Stomach (tissue), 9 donors: ENCODE measurements around the gene SLMAP. TPM values are rescaled to one million over a fixed set of nuclear protein-coding genes. Genes with fewer than 3 reads are reported as not detected.

ENCODE experiments used
- DNase-seq, 2 donors: peaks; one replicate each; pipeline versions ENCODE4 v3.0.0 to v3.0.0-alpha.2; 2013 to 2019
- H3K27ac ChIP-seq, 5 donors: fragments of 200-600 bp in 4 of 5; sonication (generic) in 4 of 5; one replicate each; pipeline ENCODE4 v1.5.1; 2013 to 2019; ENCODE audit warnings: mild to moderate bottlenecking in 1 of 5, moderate library complexity in 1 of 5
- H3K27me3 ChIP-seq, 3 donors: fragments of 200-600 bp; sonication (generic); one replicate each; pipeline ENCODE4 v1.5.1; 2017 to 2019; ENCODE audit warnings: mixed run types in 1 of 3
- H3K36me3 ChIP-seq, 4 donors: fragments of 200-600 bp; sonication (generic); 1 replicate in 3 of 4; 2 replicates in 1 of 4; pipeline ENCODE4 v1.5.1; 2016 to 2019
- H3K4me1 ChIP-seq, 4 donors: fragments of 200-600 bp; sonication (generic); one replicate each; pipeline ENCODE4 v1.5.1; 2016 to 2019
- H3K4me3 ChIP-seq, 4 donors: fragments of 200-600 bp; sonication (generic) in 3 of 4; one replicate each; pipeline ENCODE4 v1.5.1; 2016 to 2019; ENCODE audit warnings: mild to moderate bottlenecking in 1 of 4
- H3K9me3 ChIP-seq, 4 donors: fragments of 200-600 bp; sonication (generic); one replicate each; pipeline ENCODE4 v1.5.1; 2016 to 2019
- EP300 ChIP-seq: sonication (generic); formaldehyde crosslinking; IDR thresholded peaks from one replicate; pipeline ENCODE4 v1.6.1; 2017; ENCODE audit warnings: antibody characterized with exemption
- POLR2A ChIP-seq, 4 donors: fragments of 450-650 bp; IDR thresholded peaks; one replicate each; pipeline ENCODE4 v1.6.1; 2016; ENCODE audit warnings: antibody characterized with exemption in 4 of 4, control low read depth in 2 of 4, mild to moderate bottlenecking in 1 of 4, moderate library complexity in 1 of 4
- POLR2AphosphoS5 ChIP-seq, 3 donors: sonication (generic); formaldehyde crosslinking; IDR thresholded peaks; one replicate each; pipeline ENCODE4 v1.6.1; 2016; ENCODE audit warnings: antibody characterized with exemption in 3 of 3
- WGBS, 5 donors: extraction: QIAGEN DNeasy Blood & Tissue Kit in 3 of 5; methylation state at CpG; one replicate each; pipeline versions ENCODE4 v1.1.5 to v1.1.7; 2013 to 2018; 5-methylcytosine and 5-hydroxymethylcytosine counted together
- intact Hi-C: fragments of 100-400 bp; cut with DNase I; formaldehyde crosslinking; loops from one replicate; pipeline ENCODE4 v1.15.1; 2023; ENCODE audit warnings: low total_unique reads
- polyA plus RNA-seq, 3 donors: library from polyadenylated mRNA; stranded (reverse); fragments of 200-250 nt; gene quantifications; one replicate each; pipeline ENCODE4 v1.2.3, GENCODE V29; 2013
- total RNA-seq, 5 donors: library from RNA; depleted of rRNA; stranded (reverse); fragments of >200 nt; gene quantifications; one replicate each; pipeline versions ENCODE4 v1.1.0 to v1.2.3, GENCODE V29; 2014 to 2016
- TF ChIP-seq, protein P1 (sequence below), 7 experiments: fragments of 450-650 bp in 4 of 7; fragments of 200-600 bp in 3 of 7; sonication (generic) in 3 of 7; IDR thresholded peaks; one replicate each; pipeline ENCODE4 v1.5.1; 2016 to 2019; ENCODE audit warnings: antibody characterized with exemption in 7 of 7, control low read depth in 2 of 7, mild to moderate bottlenecking in 1 of 7
- donor health status: healthy with polysubstance abuse.
- donor health status: Bipolar disorder and iron deficiency.
- donor health status: healthy.

The SLMAP gene
- total and polyA plus RNA-seq, 8 donors, result 23.9 to 534 (median 133) TPM

DNA sequence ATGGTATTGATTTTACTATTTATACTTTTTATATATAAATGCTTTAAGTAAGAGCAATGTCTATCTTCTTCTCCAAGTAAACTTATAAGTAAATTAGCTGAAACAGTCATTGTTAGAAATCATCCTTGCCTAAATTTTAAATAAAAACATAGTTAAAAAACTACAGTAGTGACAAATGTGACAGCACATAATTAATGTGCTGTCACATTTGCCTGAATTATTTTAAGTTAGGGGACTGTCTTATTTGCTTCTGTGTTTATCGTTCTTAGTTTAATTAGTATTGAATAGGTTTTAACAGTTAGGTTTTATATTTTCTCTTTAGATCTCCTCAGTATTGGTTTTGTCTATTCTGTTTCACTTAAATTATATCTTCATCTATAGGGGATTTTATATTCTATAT is 36.1 kb downstream of the SLMAP start:
- H3K27me3 ChIP-seq, result no peaks in the 10 kb centered on the region
- DNase-seq, result no peak
- WGBS, 5 donors, result 83 to 92% (median 91%) methylated on average over 1 of the region's 1 CpG

DNA sequence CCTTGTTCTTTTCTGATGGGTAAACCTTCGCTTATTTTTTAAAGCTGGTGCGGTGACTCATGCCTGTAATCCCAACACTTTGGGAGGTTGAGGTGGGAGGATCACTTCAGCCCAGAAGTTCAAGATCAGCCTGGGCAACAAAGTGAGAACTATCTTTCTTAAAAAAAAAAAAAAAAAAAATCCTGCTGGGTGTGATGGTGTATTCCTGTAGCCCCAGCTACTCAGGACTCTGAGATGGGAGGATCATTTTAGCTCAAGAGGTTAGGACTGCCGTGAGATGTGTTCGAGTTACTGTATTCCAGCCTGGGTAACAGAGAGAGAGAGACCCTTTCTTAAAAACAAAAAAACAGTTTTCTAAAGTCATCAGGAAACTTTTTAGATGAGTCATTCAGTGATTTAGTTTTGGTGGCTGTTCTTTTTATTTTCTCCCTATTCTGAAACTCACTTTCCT is 37.7 kb downstream of the SLMAP start:
- Histone ChIP-seq H3K27ac (no peak overlapping the region), H3K36me3 (no peaks in the 10 kb centered on the region), H3K4me1 (peaks cover 0 to 72% (median 37%) of the 10 kb centered on the region in 4 donors), H3K9me3 (no peaks in the 10 kb centered on the region), H3K27me3 (no peaks in the 10 kb centered on the region), H3K4me3 (no peak overlapping the region)
- intact Hi-C loops, result no loop called here
- TF ChIP-seq, protein P1, sequence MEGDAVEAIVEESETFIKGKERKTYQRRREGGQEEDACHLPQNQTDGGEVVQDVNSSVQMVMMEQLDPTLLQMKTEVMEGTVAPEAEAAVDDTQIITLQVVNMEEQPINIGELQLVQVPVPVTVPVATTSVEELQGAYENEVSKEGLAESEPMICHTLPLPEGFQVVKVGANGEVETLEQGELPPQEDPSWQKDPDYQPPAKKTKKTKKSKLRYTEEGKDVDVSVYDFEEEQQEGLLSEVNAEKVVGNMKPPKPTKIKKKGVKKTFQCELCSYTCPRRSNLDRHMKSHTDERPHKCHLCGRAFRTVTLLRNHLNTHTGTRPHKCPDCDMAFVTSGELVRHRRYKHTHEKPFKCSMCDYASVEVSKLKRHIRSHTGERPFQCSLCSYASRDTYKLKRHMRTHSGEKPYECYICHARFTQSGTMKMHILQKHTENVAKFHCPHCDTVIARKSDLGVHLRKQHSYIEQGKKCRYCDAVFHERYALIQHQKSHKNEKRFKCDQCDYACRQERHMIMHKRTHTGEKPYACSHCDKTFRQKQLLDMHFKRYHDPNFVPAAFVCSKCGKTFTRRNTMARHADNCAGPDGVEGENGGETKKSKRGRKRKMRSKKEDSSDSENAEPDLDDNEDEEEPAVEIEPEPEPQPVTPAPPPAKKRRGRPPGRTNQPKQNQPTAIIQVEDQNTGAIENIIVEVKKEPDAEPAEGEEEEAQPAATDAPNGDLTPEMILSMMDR (IDR thresholded peaks at IDR 0.05), result no peak
- TF ChIP-seq POLR2AphosphoS5 (IDR thresholded peaks at IDR 0.05), result no peak
- no peak for TF ChIP-seq POLR2A (IDR thresholded peaks at IDR 0.05)
- no peak for TF ChIP-seq EP300
- WGBS, 5 donors, result 85 to 95% (median 90%) methylated on average over 4 of the region's 4 CpGs
- DNase-seq, result no peak

More for the DNA sequence above, 36.1 kb downstream of the SLMAP start:
- Histone ChIP-seq H3K36me3 (no peaks in the 10 kb centered on the region), H3K9me3 (no peaks in the 10 kb centered on the region), H3K4me1 (peaks cover 3 to 72% (median 35%) of the 10 kb centered on the region in 4 donors), H3K4me3 (no peak overlapping the region), H3K27ac (no peak overlapping the region)
- TF ChIP-seq POLR2A (IDR thresholded peaks at IDR 0.05), result no peak
- TF ChIP-seq POLR2AphosphoS5 (IDR thresholded peaks at IDR 0.05), result no peak
- TF ChIP-seq, protein P1 (IDR thresholded peaks at IDR 0.05), result no peak
- TF ChIP-seq EP300, result no peak
- intact Hi-C loops, result no loop called here

DNA sequence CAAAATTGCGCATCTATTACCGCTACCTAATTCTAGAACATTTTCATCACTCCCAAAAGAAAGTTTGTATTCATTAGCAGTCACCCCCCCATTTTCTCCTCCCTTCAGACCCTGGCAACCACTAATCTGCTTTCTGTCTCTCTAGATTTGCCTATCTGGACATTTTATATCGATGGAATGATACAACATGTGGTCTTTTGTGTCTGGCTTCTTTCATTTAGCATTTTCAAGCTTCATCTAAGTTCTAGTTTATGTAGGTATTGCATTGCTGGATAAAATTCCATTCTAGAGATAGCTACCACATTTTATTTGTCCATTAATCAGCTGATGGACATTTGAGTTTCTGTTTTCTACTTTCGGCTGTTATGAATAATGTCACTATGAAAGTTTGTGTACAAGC is 38.4 kb downstream of the SLMAP start:
- no peaks in the 10 kb centered on the region for H3K27me3 ChIP-seq
- H3K27ac ChIP-seq, result no peak overlapping the region
- H3K36me3 ChIP-seq, result no peaks in the 10 kb centered on the region
- 80 to 86% (median 82%) methylated on average over 4 of the region's 4 CpGs for WGBS, 5 donors
- H3K4me3 ChIP-seq, result no peak overlapping the region
- TF ChIP-seq, protein P1 (IDR thresholded peaks at IDR 0.05), result no peak
- TF ChIP-seq POLR2AphosphoS5 (IDR thresholded peaks at IDR 0.05) (no peak), EP300 (no peak), POLR2A (IDR thresholded peaks at IDR 0.05) (no peak)
- H3K9me3 ChIP-seq, result no peaks in the 10 kb centered on the region
- intact Hi-C loops, result no loop called here
- peaks cover 0 to 65% (median 39%) of the 10 kb centered on the region in 4 donors for H3K4me1 ChIP-seq
- no peak for DNase-seq

DNA sequence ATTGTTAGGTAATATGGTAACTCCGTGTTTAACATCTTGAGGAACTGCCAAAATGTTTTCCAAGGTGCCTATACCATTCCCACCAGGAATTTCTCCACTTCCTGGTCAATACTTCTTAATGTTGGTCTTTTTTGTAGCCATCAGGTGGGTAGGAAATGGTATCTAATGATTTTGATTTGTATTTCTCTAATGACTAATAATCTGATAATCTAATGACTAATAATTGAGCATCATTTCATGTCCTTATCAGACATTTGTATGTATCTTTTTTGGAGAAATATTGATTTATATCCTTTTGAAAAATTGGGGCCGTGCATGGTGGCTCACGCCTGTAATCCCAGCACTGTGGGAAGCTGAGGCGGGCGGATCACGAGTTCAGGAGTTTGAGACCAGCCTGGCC is 38.8 kb downstream of the SLMAP start:
- Histone ChIP-seq H3K27me3 (no peaks in the 10 kb centered on the region), H3K4me3 (no peak overlapping the region), H3K36me3 (no peaks in the 10 kb centered on the region), H3K27ac (no peak overlapping the region), H3K4me1 (peaks cover 0 to 63% (median 37%) of the 10 kb centered on the region in 4 donors), H3K9me3 (no peaks in the 10 kb centered on the region)
- no peak for DNase-seq
- WGBS, 5 donors, result 91 to 96% (median 93%) methylated on average over 6 of the region's 6 CpGs
- intact Hi-C loops, result no loop called here
- TF ChIP-seq POLR2AphosphoS5 (IDR thresholded peaks at IDR 0.05) (no peak), POLR2A (IDR thresholded peaks at IDR 0.05) (no peak), EP300 (no peak)
- TF ChIP-seq, protein P1 (IDR thresholded peaks at IDR 0.05), result no peak
